ENCODE data around the gene RCAN2. TPM values are rescaled to one million over a fixed set of nuclear protein-coding genes. Genes with fewer than 3 reads are reported as not detected.

Gene RCAN2
- total and polyA plus RNA-seq, 7 donors = 2.6 to 108 (median 20.0) TPM

GRCh38 chr6:46281110-46281509 is 210.1 kb downstream of the RCAN2 start:
- no peak overlapping the region for H3K27ac ChIP-seq
- WGBS, 3 donors = 72 to 88% (median 74%) methylated on average over 2 of the region's 2 CpGs
- no peak for TF ChIP-seq CTCF (IDR thresholded peaks at IDR 0.05)
- no peaks in the 10 kb centered on the region for H3K36me3 ChIP-seq (ENCODE audit: insufficient read depth in 1 of 2, low read depth in 1 of 2)
- H3K9me3 ChIP-seq = no peaks in the 10 kb centered on the region
- intact Hi-C loops (cut with DNase I) = no loop called here
- no peak overlapping the region for H3K4me3 ChIP-seq
- H3K4me1 ChIP-seq = no peaks in the 10 kb centered on the region
- H3K27me3 ChIP-seq (ENCODE audit: insufficient read depth in 3 of 3, low read length in 2 of 3) = no peaks in the 10 kb centered on the region
- no peak for ATAC-seq
- DNase-seq = no peak

GRCh38 chr6:46279874-46280273 is 211.4 kb downstream of the RCAN2 start:
- H3K27ac ChIP-seq = no peak overlapping the region
- no peak for TF ChIP-seq CTCF (IDR thresholded peaks at IDR 0.05)
- no peaks in the 10 kb centered on the region for H3K27me3 ChIP-seq (ENCODE audit: insufficient read depth in 3 of 3, low read length in 2 of 3)
- no peaks in the 10 kb centered on the region for H3K4me1 ChIP-seq
- ATAC-seq (peak; percentile 56 to 82 (median 71)), DNase-seq (no peak)
- intact Hi-C loops (cut with DNase I) = no loop called here
- no peak overlapping the region for H3K4me3 ChIP-seq
- H3K9me3 ChIP-seq = no peaks in the 10 kb centered on the region
- no peaks in the 10 kb centered on the region for H3K36me3 ChIP-seq (ENCODE audit: insufficient read depth in 1 of 2, low read depth in 1 of 2)

- H3K4me3 ChIP-seq = no peak overlapping the region
- no peak for DNase-seq
- H3K9me3 ChIP-seq = no peaks in the 10 kb centered on the region
- intact Hi-C loops (cut with DNase I) = no loop called here
- no peak for ATAC-seq
- H3K36me3 ChIP-seq (ENCODE audit: insufficient read depth in 1 of 2, low read depth in 1 of 2) = no peaks in the 10 kb centered on the region
- H3K4me1 ChIP-seq = no peaks in the 10 kb centered on the region
- H3K27ac ChIP-seq = no peak overlapping the region
- no peak for TF ChIP-seq CTCF (IDR thresholded peaks at IDR 0.05)
- no peaks in the 10 kb centered on the region for H3K27me3 ChIP-seq (ENCODE audit: insufficient read depth in 3 of 3, low read length in 2 of 3)
- WGBS, 3 donors = 42 to 79% (median 57%) methylated on average over 2 of the region's 2 CpGs
These were observed 214.6 kb downstream of the RCAN2 start for GRCh38 chr6:46276576-46277142.

GRCh38 chr6:46274502-46274901 is 216.7 kb downstream of the RCAN2 start:
- no peak for TF ChIP-seq CTCF (IDR thresholded peaks at IDR 0.05)
- H3K27me3 ChIP-seq (ENCODE audit: insufficient read depth in 3 of 3, low read length in 2 of 3) = no peaks in the 10 kb centered on the region
- ATAC-seq (no peak), DNase-seq (no peak)
- H3K27ac ChIP-seq = no peak overlapping the region
- no peaks in the 10 kb centered on the region for H3K36me3 ChIP-seq (ENCODE audit: insufficient read depth in 1 of 2, low read depth in 1 of 2)
- H3K4me1 ChIP-seq = no peaks in the 10 kb centered on the region
- WGBS, 3 donors = 92 to 100% (median 98%) methylated on average over 2 of the region's 2 CpGs
- intact Hi-C loops (cut with DNase I) = no loop called here
- H3K4me3 ChIP-seq = no peak overlapping the region
- H3K9me3 ChIP-seq = no peaks in the 10 kb centered on the region

GRCh38 chr6:46273911-46274310 is 217.3 kb downstream of the RCAN2 start:
- Histone ChIP-seq H3K4me1 (no peaks in the 10 kb centered on the region), H3K9me3 (no peaks in the 10 kb centered on the region), H3K27ac (no peak overlapping the region), H3K36me3 (ENCODE audit: insufficient read depth in 1 of 2, low read depth in 1 of 2) (no peaks in the 10 kb centered on the region), H3K27me3 (ENCODE audit: insufficient read depth in 3 of 3, low read length in 2 of 3) (no peaks in the 10 kb centered on the region), H3K4me3 (no peak overlapping the region)
- TF ChIP-seq CTCF (IDR thresholded peaks at IDR 0.05) = no peak
- intact Hi-C loops (cut with DNase I) = no loop called here
- WGBS, 3 donors = 86 to 96% (median 87%) methylated on average over 2 of the region's 2 CpGs
- ATAC-seq (no peak), DNase-seq (no peak)

Measured in psoas muscle (tissue), 8 donors.